H1 (cell line): ENCODE results near the gene RALGDS. TPM values are rescaled to one million over a fixed set of nuclear protein-coding genes. Genes with fewer than 3 reads are reported as not detected.

ENCODE experiments used
- CTCF ChIA-PET: fragments of 300-600 bp; sonication (Branson Sonifier 250); formaldehyde crosslinking; loops from one replicate; lab custom pipeline; 2021; ENCODE audit not compliant: partially characterized antibody; lab: Charles Lee
- POLR2A ChIA-PET: fragments of 300-600 bp; sonication (Branson Sonifier 250); formaldehyde crosslinking; loops from one replicate; lab custom pipeline; 2021; ENCODE audit warnings: inconsistent platforms; ENCODE audit not compliant: partially characterized antibody; lab: Charles Lee
- DNase-seq, 2 experiments: peaks; one replicate each; pipeline versions ENCODE4 v3.0.0 to v3.0.0-alpha.2; 2010 to 2022; ENCODE audit warnings: low spot score in 2 of 2, low read depth in 1 of 2, mixed read lengths in 1 of 2
- FAIRE-seq: peaks from 2 replicates; lab custom pipeline; 2011; peaks lifted over from hg19 to GRCh38; lab: Jason Lieb, UNC
- H2AFZ ChIP-seq: 2 replicates; pipeline ENCODE4 v1.8.1; 2012; ENCODE audit warnings: low read length, inconsistent platforms
- H2AK5ac ChIP-seq: 2 replicates; pipeline ENCODE4 v1.6.1; 2013; ENCODE audit warnings: low read depth, low read length
- H2BK120ac ChIP-seq: replicated peaks from 2 replicates; pipeline ENCODE3; 2013; ENCODE audit warnings: low read depth, low read length, inconsistent platforms
- H2BK12ac ChIP-seq: 2 replicates; pipeline ENCODE4 v1.6.1; 2013; ENCODE audit warnings: low read depth, low read length
- H2BK15ac ChIP-seq: 2 replicates; pipeline ENCODE4 v1.6.1; 2013; ENCODE audit warnings: low read length
- H2BK20ac ChIP-seq: 2 replicates; pipeline ENCODE4 v1.6.1; 2013; ENCODE audit warnings: low read length
- H2BK5ac ChIP-seq: 2 replicates; pipeline ENCODE4 v1.6.1; 2013; ENCODE audit warnings: low read depth, low read length
- H3K14ac ChIP-seq: 2 replicates; pipeline ENCODE4 v1.6.1; 2013; ENCODE audit warnings: inconsistent platforms; ENCODE audit not compliant: insufficient read length
- H3K18ac ChIP-seq: 2 replicates; pipeline ENCODE4 v1.6.1; 2013; ENCODE audit warnings: low read length; ENCODE audit errors: extremely low read depth
- H3K23ac ChIP-seq: 2 replicates; pipeline ENCODE4 v1.6.1; 2013; ENCODE audit warnings: inconsistent platforms; ENCODE audit not compliant: insufficient read length
- H3K23me2 ChIP-seq: 2 replicates; pipeline ENCODE4 v1.6.1; 2013; ENCODE audit warnings: low read depth, low read length
- H3K27ac ChIP-seq: 2 replicates; pipeline ENCODE4 v1.6.1; 2011; ENCODE audit warnings: low read depth, low read length, inconsistent platforms
- H3K27me3 ChIP-seq, 4 experiments: replicated peaks in 1 of 4; 1 replicate in 1 of 4; 2 replicates in 3 of 4; pipeline versions ENCODE4 v1.6.1 to v1.8.1; 2011 to 2013; ENCODE audit warnings: low read length in 3 of 4, mild to moderate bottlenecking in 3 of 4, inconsistent platforms in 2 of 4, mixed read lengths in 2 of 4, moderate library complexity in 1 of 4; ENCODE audit not compliant: control insufficient read depth in 3 of 4, insufficient read depth in 3 of 4; ENCODE audit errors: extremely low read depth in 1 of 4
- H3K36me3 ChIP-seq, 4 experiments: 2 replicates each; pipeline versions ENCODE4 v1.6.1 to v1.8.1; 2011 to 2013; ENCODE audit warnings: mild to moderate bottlenecking in 4 of 4, low read length in 3 of 4, moderate library complexity in 2 of 4, control low read depth in 1 of 4, inconsistent platforms in 1 of 4; ENCODE audit not compliant: insufficient read depth in 4 of 4, control insufficient read depth in 2 of 4
- H3K4ac ChIP-seq: replicated peaks from 2 replicates; pipeline ENCODE3; 2013; ENCODE audit warnings: low read length, low read depth, mixed read lengths, inconsistent platforms; ENCODE audit not compliant: insufficient read length
- H3K4me1 ChIP-seq, 4 experiments: replicated peaks in 1 of 4; 1 replicate in 1 of 4; 2 replicates in 3 of 4; pipeline versions ENCODE4 v1.6.1 to v1.8.1; 2011 to 2013; ENCODE audit warnings: low read length in 3 of 4, inconsistent platforms in 2 of 4, mixed read lengths in 1 of 4; ENCODE audit not compliant: insufficient read depth in 4 of 4, control insufficient read depth in 3 of 4
- H3K4me2 ChIP-seq, 2 experiments: 2 replicates each; pipeline versions ENCODE4 v1.6.1 to v1.8.1; 2011 to 2013; ENCODE audit warnings: low read depth in 2 of 2, low read length in 2 of 2, control low read depth in 1 of 2, inconsistent platforms in 1 of 2, mild to moderate bottlenecking in 1 of 2; ENCODE audit not compliant: insufficient read depth in 1 of 2
- H3K4me3 ChIP-seq, 4 experiments: fragments of 200-600, 300-600 bp in 1 of 4; sonication (generic), shearing (Covaris generic), sonication (Bioruptor Twin) in 1 of 4; 2 replicates each; pipeline versions ENCODE4 v1.5.1 to v1.8.1; 2011 to 2016; ENCODE audit warnings: low read length in 4 of 4, low read depth in 3 of 4, control low read depth in 2 of 4, inconsistent platforms in 2 of 4, mild to moderate bottlenecking in 2 of 4, mixed read lengths in 1 of 4, moderate library complexity in 1 of 4; ENCODE audit not compliant: insufficient read depth in 2 of 4; ENCODE audit errors: extremely low read depth in 1 of 4
- H3K56ac ChIP-seq: replicated peaks from 2 replicates; pipeline ENCODE3; 2013; ENCODE audit warnings: low read depth, mild to moderate bottlenecking, mixed read lengths, low read length, inconsistent platforms; ENCODE audit not compliant: insufficient read length
- H3K79me1 ChIP-seq: 2 replicates; pipeline ENCODE4 v1.6.1; 2013; ENCODE audit warnings: low read depth, low read length, control low read depth
- H3K79me2 ChIP-seq, 2 experiments: 2 replicates each; pipeline versions ENCODE4 v1.6.1 to v1.8.1; 2012 to 2013; ENCODE audit warnings: low read length in 2 of 2, mild to moderate bottlenecking in 2 of 2, inconsistent platforms in 1 of 2; ENCODE audit not compliant: insufficient read depth in 2 of 2, control insufficient read depth in 1 of 2
- H3K9ac ChIP-seq, 4 experiments: replicated peaks in 1 of 4; 1 replicate in 1 of 4; 2 replicates in 3 of 4; pipeline versions ENCODE4 v1.6.1 to v1.8.1; 2011 to 2013; ENCODE audit warnings: low read depth in 3 of 4, low read length in 3 of 4, control low read depth in 2 of 4, mild to moderate bottlenecking in 2 of 4, moderate library complexity in 2 of 4, inconsistent platforms in 1 of 4; ENCODE audit errors: extremely low read depth in 1 of 4
- H3K9me3 ChIP-seq, 2 experiments: 2 replicates each; pipeline versions ENCODE4 v1.6.1 to v1.8.1; 2012 to 2013; ENCODE audit warnings: mild to moderate bottlenecking in 2 of 2, moderate library complexity in 2 of 2, control low read depth in 1 of 2, inconsistent platforms in 1 of 2, low read depth in 1 of 2, low read length in 1 of 2, mixed read lengths in 1 of 2; ENCODE audit not compliant: insufficient read depth in 2 of 2
- H4K20me1 ChIP-seq, 2 experiments: replicated peaks in 1 of 2; 2 replicates each; pipeline versions ENCODE3 to v1.8.1; 2011 to 2013; ENCODE audit warnings: inconsistent platforms in 2 of 2, low read length in 2 of 2, mild to moderate bottlenecking in 1 of 2; ENCODE audit not compliant: insufficient read depth in 2 of 2, control insufficient read depth in 1 of 2
- H4K5ac ChIP-seq: 2 replicates; pipeline ENCODE4 v1.6.1; 2013; ENCODE audit warnings: low read length, low read depth, mixed read lengths, inconsistent platforms; ENCODE audit not compliant: insufficient read length
- H4K8ac ChIP-seq: 2 replicates; pipeline ENCODE4 v1.8.0; 2013; ENCODE audit warnings: mild to moderate bottlenecking, moderate library complexity, low read length, inconsistent platforms; ENCODE audit not compliant: insufficient read depth; ENCODE audit errors: extremely low read depth
- H4K91ac ChIP-seq: replicated peaks from 2 replicates; pipeline ENCODE3; 2013; ENCODE audit warnings: low read length, mixed read lengths, inconsistent platforms; ENCODE audit not compliant: insufficient read length
- CBX5 ChIP-seq: fragments of 300-800, 300-1000 bp; sonication (generic); IDR thresholded peaks from 2 replicates; pipeline ENCODE4 v1.7.1; 2016; ENCODE audit warnings: antibody characterized with exemption, low read length, low read depth
- CTBP2 ChIP-seq: IDR thresholded peaks from 2 replicates; pipeline ENCODE4 v1.7.0; 2011; ENCODE audit warnings: borderline replicate concordance, mild to moderate bottlenecking, moderate library complexity, mixed read lengths, low read length; ENCODE audit not compliant: insufficient read depth, insufficient read length
- FOSL1 ChIP-seq: IDR thresholded peaks from 2 replicates; pipeline ENCODE4 v1.6.1; 2011; ENCODE audit warnings: mild to moderate bottlenecking, low read depth, low read length, moderate library complexity; ENCODE audit not compliant: insufficient read depth
- HDAC6 ChIP-seq: IDR thresholded peaks from one replicate; pipeline ENCODE4 v1.7.1; 2012; ENCODE audit warnings: low read depth, mild to moderate bottlenecking, inconsistent platforms, low read length, moderate library complexity
- PHF8 ChIP-seq: fragments of 200-600 bp; sonication (generic); conservative IDR thresholded peaks from 2 replicates; pipeline ENCODE4 v1.7.1; 2012; ENCODE audit warnings: low read depth, mild to moderate bottlenecking, inconsistent platforms, low read length, moderate library complexity
- POU5F1 ChIP-seq: IDR thresholded peaks from 2 replicates; pipeline ENCODE4 v1.6.1; 2011; ENCODE audit warnings: low read depth, mild to moderate bottlenecking, low read length, moderate library complexity
- RBBP5 ChIP-seq: IDR thresholded peaks from 2 replicates; pipeline ENCODE4 v1.7.1; 2012; ENCODE audit warnings: low read depth, mild to moderate bottlenecking, inconsistent platforms, low read length, moderate library complexity, borderline replicate concordance
- RNF2 ChIP-seq: fragments of 200-900, 300-1000 bp; sonication (generic); IDR thresholded peaks from 2 replicates; pipeline ENCODE4 v1.7.1; 2016; ENCODE audit warnings: borderline replicate concordance, low read depth, mild to moderate bottlenecking, antibody characterized with exemption, low read length; ENCODE audit not compliant: poor library complexity, severe bottlenecking; ENCODE audit errors: missing control alignments
- SUZ12 ChIP-seq: fragments of 200-600 bp; sonication (generic); IDR thresholded peaks from 2 replicates; pipeline ENCODE4 v1.6.1; 2012; ENCODE audit warnings: mild to moderate bottlenecking, inconsistent platforms, low read length, moderate library complexity, mixed read lengths
- TAF7 ChIP-seq: optimal IDR thresholded peaks from 2 replicates; pipeline ENCODE3; 2011; ENCODE audit warnings: low read depth, mild to moderate bottlenecking, inconsistent platforms, low read length, moderate library complexity, borderline replicate concordance
- WGBS, 2 experiments: shearing (Covaris generic) in 1 of 2; methylation state at CpG; one replicate each; pipeline versions ENCODE4 v1.1.6 to v1.1.7; 2013 to 2015; ENCODE audit warnings: low lambda C conversion rate in 2 of 2, mixed read lengths in 2 of 2, inconsistent platforms in 1 of 2, low coverage in 1 of 2, missing lambda C conversion rate in 1 of 2; ENCODE audit not compliant: insufficient replicate concordance in 2 of 2, insufficient coverage in 1 of 2, insufficient read length in 1 of 2; ENCODE audit errors: extremely low coverage in 1 of 2, missing lambda C conversion rate in 1 of 2; 5-methylcytosine and 5-hydroxymethylcytosine counted together
- polyA plus RNA-seq, 7 experiments: library from polyadenylated mRNA; depleted of rRNA in 3 of 7; stranded (reverse) in 5 of 7; unstranded in 2 of 7; fragments of >200 nt in 5 of 7; fragments of 200-250 nt in 2 of 7; gene quantifications; 1 replicate in 5 of 7; 2 replicates in 1 of 7; 4 replicates in 1 of 7; pipeline versions ENCODE4 v1.2.1 to v1.2.3, GENCODE V29; 2011 to 2013; ENCODE audit warnings: missing spikeins in 2 of 7, mixed read lengths in 2 of 7
- total RNA-seq: library from RNA; stranded (reverse); fragmentation: NEBNext Ultra II Directional; extraction: Animal tissue kit (Norgen Biotek cat#: 25700); gene quantifications from 2 replicates; pipeline ENCODE4 v1.2.1, GENCODE V29; 2021

The RALGDS gene
- total and polyA plus RNA-seq, 2 of the 8 experiments (the other 6 are each of a cell fraction or from before 2014, with no cell fraction given): 14.5 to 25.5 TPM

GRCh38 chr9:133140174-133140505 lies 19.1 kb upstream of the RALGDS start:
- Histone ChIP-seq H3K14ac (no peak overlapping the region), H2AK5ac (no peak overlapping the region), H3K4me3 (no peak overlapping the region), H2BK120ac (no peak overlapping the region), H4K8ac (no peak overlapping the region), H3K9me3 (no peaks in the 10 kb centered on the region), H2BK12ac (no peak overlapping the region), H3K4me2 (no peak overlapping the region), H4K5ac (no peak overlapping the region), H3K27ac (no peak overlapping the region), H2BK15ac (no peak overlapping the region), H3K4ac (no peak overlapping the region), H4K20me1 (peaks cover 20 to 35% of the 10 kb centered on the region in 2 experiments), H3K23me2 (no peaks in the 10 kb centered on the region; the same call in 1 of the 2 replicates), H3K56ac (no peak overlapping the region), H3K79me1 (peaks cover 9% of the 10 kb centered on the region), H3K18ac (no peak overlapping the region), H2BK5ac (no peak overlapping the region), H2BK20ac (no peak overlapping the region), H3K36me3 (no peaks in the 10 kb centered on the region), H4K91ac (no peak overlapping the region), H3K27me3 (peaks cover 0 to 5% (median 0%) of the 10 kb centered on the region in 4 experiments; a peak in 2 of 7 replicates), H3K4me1 (peaks cover 0 to 11% (median 5%) of the 10 kb centered on the region in 4 experiments; a peak in 5 of 7 replicates), H3K23ac (no peak overlapping the region), H3K79me2 (peaks cover 0 to 3% of the 10 kb centered on the region in 2 experiments; a peak in 1 of 4 replicates), H3K9ac (no peak overlapping the region), H2AFZ (no peak overlapping the region)
- 96% methylated on average over 2 of the region's 4 CpGs; no CpG with 5 or more reads in 1 of the 2 experiments for WGBS, 2 experiments
- POLR2A ChIA-PET: no interaction called here
- no peak for DNase-seq
- no peak for FAIRE-seq
- CTCF ChIA-PET: interaction anchor here (4.8 kb wide), 1 partner anchor 7 kb away, joined by 31 read pairs; no protein-coding TSS in a partner anchor
- TF ChIP-seq FOSL1 (no peak), CTBP2 (no peak), TAF7 (no peak), POU5F1 (no peak), RBBP5 (no peak), RNF2 (no peak), PHF8 (no peak), SUZ12 (no peak), HDAC6 (no peak), CBX5 (no peak)
